ENCODE measurements around the gene CCSER1. TPM values are rescaled to one million over a fixed set of nuclear protein-coding genes. Genes with fewer than 3 reads are reported as not detected.

The CCSER1 gene
- total RNA-seq, 3 donors from 2014 or later (not counting 1 experiment from before 2014, with no cell fraction given) = 0.87 to 1.1 (median 1.1) TPM

DNA sequence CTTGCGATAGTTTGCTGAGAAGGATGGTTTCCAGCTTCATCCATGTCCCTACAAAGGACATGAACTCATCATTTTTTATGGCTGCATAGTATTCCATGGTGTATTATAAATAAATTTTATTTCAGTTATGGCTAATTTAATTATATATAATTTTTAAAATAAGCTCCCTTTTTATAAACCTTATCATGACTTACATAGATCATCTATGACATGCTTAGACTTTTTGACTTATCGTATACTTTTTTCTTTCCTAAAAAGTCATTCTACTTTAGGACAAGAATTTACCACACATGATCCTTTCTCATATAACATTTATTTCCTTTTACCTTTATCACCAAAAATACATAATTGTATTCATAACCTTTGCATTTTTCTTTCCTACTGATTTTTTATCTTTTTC lies 376.5 kb downstream of the CCSER1 start:
- H3K9me3 ChIP-seq (ENCODE audit: control insufficient read depth, insufficient read depth, low read length) = peaks cover 6% of the 10 kb centered on the region
- no peaks in the 10 kb centered on the region for H3K27me3 ChIP-seq (ENCODE audit: control insufficient read depth, insufficient read depth, low read length)
- no peak for ATAC-seq
- H3K4me3 ChIP-seq (ENCODE audit: low read length) = no peak overlapping the region
- no peak overlapping the region for H3K27ac ChIP-seq (ENCODE audit: low read length)
- no peak overlapping the region for H3K27ac Mint-ChIP-seq
- 100% methylated on average over 1 of the region's 2 CpGs for WGBS (ENCODE audit: insufficient coverage)
- DNase-seq = no peak
- no peaks in the 10 kb centered on the region for H3K4me1 Mint-ChIP-seq
- H3K4me3 Mint-ChIP-seq = no peak overlapping the region
- H3K9me3 Mint-ChIP-seq = peaks cover 9 to 13% of the 10 kb centered on the region in 2 donors
- H3K4me1 ChIP-seq (ENCODE audit: control insufficient read depth, insufficient read depth, low read length) = no peaks in the 10 kb centered on the region
- TF ChIP-seq, protein P1, sequence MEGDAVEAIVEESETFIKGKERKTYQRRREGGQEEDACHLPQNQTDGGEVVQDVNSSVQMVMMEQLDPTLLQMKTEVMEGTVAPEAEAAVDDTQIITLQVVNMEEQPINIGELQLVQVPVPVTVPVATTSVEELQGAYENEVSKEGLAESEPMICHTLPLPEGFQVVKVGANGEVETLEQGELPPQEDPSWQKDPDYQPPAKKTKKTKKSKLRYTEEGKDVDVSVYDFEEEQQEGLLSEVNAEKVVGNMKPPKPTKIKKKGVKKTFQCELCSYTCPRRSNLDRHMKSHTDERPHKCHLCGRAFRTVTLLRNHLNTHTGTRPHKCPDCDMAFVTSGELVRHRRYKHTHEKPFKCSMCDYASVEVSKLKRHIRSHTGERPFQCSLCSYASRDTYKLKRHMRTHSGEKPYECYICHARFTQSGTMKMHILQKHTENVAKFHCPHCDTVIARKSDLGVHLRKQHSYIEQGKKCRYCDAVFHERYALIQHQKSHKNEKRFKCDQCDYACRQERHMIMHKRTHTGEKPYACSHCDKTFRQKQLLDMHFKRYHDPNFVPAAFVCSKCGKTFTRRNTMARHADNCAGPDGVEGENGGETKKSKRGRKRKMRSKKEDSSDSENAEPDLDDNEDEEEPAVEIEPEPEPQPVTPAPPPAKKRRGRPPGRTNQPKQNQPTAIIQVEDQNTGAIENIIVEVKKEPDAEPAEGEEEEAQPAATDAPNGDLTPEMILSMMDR (IDR thresholded peaks at IDR 0.05) = no peak
- no peaks in the 10 kb centered on the region for H3K36me3 ChIP-seq (ENCODE audit: control insufficient read depth, insufficient read depth, low read length)
- intact Hi-C loops (cut with micrococcal nuclease) = no loop called here
- H3K27me3 Mint-ChIP-seq (ENCODE audit: low read depth in 2 of 2) = no peaks in the 10 kb centered on the region
- H3K36me3 Mint-ChIP-seq = peaks cover 10% of the 10 kb centered on the region

DNA sequence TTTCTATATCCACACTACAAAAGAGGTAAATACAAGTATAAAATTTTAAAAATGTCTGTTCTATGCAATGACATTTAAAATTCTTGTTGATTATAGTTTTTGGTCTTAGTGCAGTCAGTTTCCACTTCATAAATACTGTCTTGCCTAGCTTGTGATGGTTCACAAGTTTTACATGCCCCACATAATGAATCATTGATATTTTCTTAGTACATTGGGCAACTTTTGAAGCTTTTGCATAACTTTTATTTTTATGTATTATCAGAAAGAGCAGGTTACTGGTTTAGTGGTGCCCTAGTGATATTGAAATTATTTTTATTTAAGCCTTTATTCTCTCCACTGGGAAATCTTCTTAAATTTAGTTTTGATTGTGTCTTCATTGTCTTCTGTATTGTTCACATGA lies 388.0 kb downstream of the CCSER1 start:
- peaks cover 16% of the 10 kb centered on the region in 2 donors for H3K9me3 Mint-ChIP-seq
- no peak overlapping the region for H3K4me3 Mint-ChIP-seq
- intact Hi-C loops (cut with micrococcal nuclease) = no loop called here
- no peak overlapping the region for H3K4me3 ChIP-seq (ENCODE audit: low read length)
- no peaks in the 10 kb centered on the region for H3K27me3 ChIP-seq (ENCODE audit: control insufficient read depth, insufficient read depth, low read length)
- ATAC-seq (no peak), DNase-seq (no peak)
- no peak overlapping the region for H3K27ac Mint-ChIP-seq
- H3K27me3 Mint-ChIP-seq (ENCODE audit: low read depth in 2 of 2) = no peaks in the 10 kb centered on the region
- H3K36me3 Mint-ChIP-seq = no peaks in the 10 kb centered on the region
- H3K9me3 ChIP-seq (ENCODE audit: control insufficient read depth, insufficient read depth, low read length) = no peaks in the 10 kb centered on the region
- no peaks in the 10 kb centered on the region for H3K4me1 ChIP-seq (ENCODE audit: control insufficient read depth, insufficient read depth, low read length)
- no peaks in the 10 kb centered on the region for H3K4me1 Mint-ChIP-seq
- TF ChIP-seq, protein P1 (IDR thresholded peaks at IDR 0.05) = no peak
- no peak overlapping the region for H3K27ac ChIP-seq (ENCODE audit: low read length)
- no peaks in the 10 kb centered on the region for H3K36me3 ChIP-seq (ENCODE audit: control insufficient read depth, insufficient read depth, low read length)

DNA sequence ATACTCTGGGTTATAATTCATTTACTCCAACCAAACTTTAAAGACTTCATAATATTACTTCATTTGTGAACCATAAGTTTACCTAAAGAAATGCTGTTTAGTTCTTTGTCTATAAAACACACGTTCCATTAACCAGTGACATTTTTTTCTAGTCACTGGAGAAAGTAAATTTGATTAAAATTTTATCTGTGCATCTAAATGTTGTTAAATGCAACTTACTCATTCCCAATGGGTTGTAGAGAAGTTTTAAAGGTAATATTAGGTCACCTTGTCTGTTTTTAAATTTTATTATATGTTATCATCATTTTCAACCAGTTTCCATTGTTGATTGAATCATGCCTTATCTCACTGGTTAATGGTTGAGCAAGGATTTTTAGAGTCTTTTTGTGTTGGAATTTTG lies 401.4 kb downstream of the CCSER1 start:
- no peak for DNase-seq
- no peak for ATAC-seq
- no peaks in the 10 kb centered on the region for H3K36me3 ChIP-seq (ENCODE audit: control insufficient read depth, insufficient read depth, low read length)
- H3K4me3 ChIP-seq (ENCODE audit: low read length) = no peak overlapping the region
- no CpG with 5 or more reads among the region's 1 CpG for WGBS (ENCODE audit: insufficient coverage)
- Mint-ChIP-seq H3K27me3 (ENCODE audit: low read depth in 2 of 2) (no peaks in the 10 kb centered on the region), H3K36me3 (no peaks in the 10 kb centered on the region), H3K4me1 (no peaks in the 10 kb centered on the region), H3K4me3 (no peak overlapping the region), H3K9me3 (peaks cover 4% of the 10 kb centered on the region in 2 donors), H3K27ac (no peak overlapping the region)
- H3K4me1 ChIP-seq (ENCODE audit: control insufficient read depth, insufficient read depth, low read length) = no peaks in the 10 kb centered on the region
- no peaks in the 10 kb centered on the region for H3K9me3 ChIP-seq (ENCODE audit: control insufficient read depth, insufficient read depth, low read length)
- H3K27ac ChIP-seq (ENCODE audit: low read length) = no peak overlapping the region
- TF ChIP-seq, protein P1 (IDR thresholded peaks at IDR 0.05) = no peak
- intact Hi-C loops (cut with micrococcal nuclease) = no loop called here
- no peaks in the 10 kb centered on the region for H3K27me3 ChIP-seq (ENCODE audit: control insufficient read depth, insufficient read depth, low read length)

DNA sequence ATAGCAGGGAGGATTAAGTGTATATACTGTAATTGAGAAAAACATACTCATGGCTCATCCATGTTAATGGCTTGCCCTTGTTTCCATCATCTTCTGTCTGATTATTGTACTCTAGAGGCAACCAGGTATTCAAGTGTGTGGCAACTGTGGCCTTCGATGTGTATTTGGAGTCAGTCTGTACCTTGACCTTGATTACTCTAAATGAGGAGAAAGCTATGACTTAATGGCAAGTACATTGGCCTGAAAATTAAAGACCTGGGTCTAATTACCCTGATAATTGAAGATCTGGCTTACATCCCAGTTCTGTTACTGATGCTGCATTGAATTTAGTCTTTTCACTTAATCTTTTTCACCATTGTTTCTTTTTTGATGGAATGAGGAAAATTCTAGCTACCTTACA lies 409.2 kb downstream of the CCSER1 start:
- 100% methylated on average over 1 of the region's 1 CpG for WGBS (ENCODE audit: insufficient coverage)
- Mint-ChIP-seq H3K4me1 (no peaks in the 10 kb centered on the region), H3K9me3 (peaks cover 4 to 15% of the 10 kb centered on the region in 2 donors), H3K27me3 (ENCODE audit: low read depth in 2 of 2) (no peaks in the 10 kb centered on the region), H3K27ac (no peak overlapping the region), H3K4me3 (no peak overlapping the region), H3K36me3 (peaks cover 10% of the 10 kb centered on the region)
- Histone ChIP-seq H3K4me3 (ENCODE audit: low read length) (no peak overlapping the region), H3K27ac (ENCODE audit: low read length) (no peak overlapping the region), H3K4me1 (ENCODE audit: control insufficient read depth, insufficient read depth, low read length) (no peaks in the 10 kb centered on the region), H3K27me3 (ENCODE audit: control insufficient read depth, insufficient read depth, low read length) (no peaks in the 10 kb centered on the region), H3K9me3 (ENCODE audit: control insufficient read depth, insufficient read depth, low read length) (no peaks in the 10 kb centered on the region), H3K36me3 (ENCODE audit: control insufficient read depth, insufficient read depth, low read length) (no peaks in the 10 kb centered on the region)
- ATAC-seq = no peak
- intact Hi-C loops (cut with micrococcal nuclease) = no loop called here
- no peak for DNase-seq
- TF ChIP-seq, protein P1 (IDR thresholded peaks at IDR 0.05) = no peak
